Activated CD4-positive, alpha-beta T cell treated with anti-CD3 and anti-CD28 coated beads for 24 hours (primary cell): ENCODE data around the gene VPREB3.

Experiments used
- DNase-seq, 2 donors: peaks; one replicate each; pipeline ENCODE4 v3.0.0-alpha.2; 2020; ENCODE audit warnings: low read depth in 2 of 2

VPREB3 gene

GRCh38 chr22:23754220-23754919, at the start of gene VPREB3:
Gene VPREB3, minus strand, starts transcription at chr22:23754425. Its CDS starts 62 bp downstream, at chr22:23754363.
- DNase-seq: no peak

- DNase-seq: no peak
These were observed 49.0 kb upstream of the VPREB3 start for GRCh38 chr22:23803001-23803819.

GRCh38 chr22:23801886-23802377, 47.7 kb upstream of the VPREB3 start:
- no peak for DNase-seq

GRCh38 chr22:23801238-23801821, 47.1 kb upstream of the VPREB3 start:
- no peak for DNase-seq

- no peak for DNase-seq
These were observed 46.3 kb upstream of the VPREB3 start for GRCh38 chr22:23800297-23801237.

GRCh38 chr22:23796461-23796860, 42.2 kb upstream of the VPREB3 start:
- DNase-seq: no peak

- DNase-seq: no peak
These were observed 39.1 kb upstream of the VPREB3 start for GRCh38 chr22:23793326-23793725.

- no peak for DNase-seq
These were observed 37.8 kb upstream of the VPREB3 start for GRCh38 chr22:23791738-23792645.

- no peak for DNase-seq
These were observed 36.9 kb upstream of the VPREB3 start for GRCh38 chr22:23790819-23791737.

- DNase-seq: no peak
These were observed 35.4 kb upstream of the VPREB3 start for GRCh38 chr22:23789638-23790037.

GRCh38 chr22:23789121-23789520, 34.9 kb upstream of the VPREB3 start:
- no peak for DNase-seq

GRCh38 chr22:23787910-23788309, 33.7 kb upstream of the VPREB3 start:
- no peak for DNase-seq

- DNase-seq: no peak
These were observed 33.3 kb upstream of the VPREB3 start for GRCh38 chr22:23787600-23787896.

- DNase-seq: peak; percentile 83 to 86
These were observed 32.8 kb upstream of the VPREB3 start, which contains the start of gene SMARCB1 for GRCh38 chr22:23786752-23787599. Gene SMARCB1, plus strand, starts transcription at chr22:23786966. Its CDS starts 204 bp downstream, at chr22:23787170.

GRCh38 chr22:23786261-23786710, 32.1 kb upstream of the VPREB3 start:
- no peak for DNase-seq

- DNase-seq: no peak
These were observed 30.0 kb upstream of the VPREB3 start for GRCh38 chr22:23784215-23784732.

GRCh38 chr22:23783265-23784150, 29.3 kb upstream of the VPREB3 start:
- no peak for DNase-seq
